ENCODE results near the gene EEF1AKMT3.

DNA sequence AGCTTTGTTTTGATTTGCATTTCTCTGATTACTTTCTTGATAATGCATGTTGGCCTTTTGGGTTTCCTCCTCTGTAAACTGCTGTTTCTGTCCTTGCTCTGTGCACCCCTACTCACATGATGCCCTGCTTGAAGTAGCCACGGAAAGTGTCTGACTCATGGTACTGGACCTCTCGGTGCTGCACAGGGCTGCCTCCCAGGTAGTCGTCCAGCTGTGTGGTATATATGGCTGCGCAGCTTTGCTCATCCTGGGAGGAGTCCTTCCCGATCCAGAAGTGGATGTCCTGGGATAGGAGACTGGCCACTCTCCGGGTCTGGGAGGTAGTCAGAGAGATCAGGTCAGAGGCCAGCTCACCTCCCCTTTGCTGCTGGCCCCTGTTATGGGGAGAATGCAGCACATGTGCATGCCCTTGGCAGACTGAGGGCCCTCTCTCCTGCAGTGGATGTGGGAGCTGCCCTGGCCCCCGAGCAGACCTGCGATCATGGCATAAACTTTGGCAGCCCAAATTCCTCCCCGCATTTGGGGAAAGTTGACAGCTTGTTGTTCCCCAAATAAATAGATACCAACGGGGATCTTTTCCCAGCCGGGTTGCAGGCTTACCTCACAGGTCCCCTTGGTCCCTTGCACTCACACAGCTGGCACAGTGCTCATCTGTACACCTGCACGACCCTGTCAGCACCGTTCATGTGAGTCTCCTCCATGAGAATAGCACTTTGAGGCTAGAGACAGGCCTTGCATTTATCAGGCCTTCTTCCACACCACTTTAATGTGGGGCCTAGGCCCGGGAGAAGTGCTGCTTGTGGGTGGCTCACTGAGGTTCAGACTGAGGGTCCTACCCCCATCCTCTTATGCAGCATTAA, 40.9 kb downstream of the EEF1AKMT3 start:
- TF ChIP-seq, protein P1, sequence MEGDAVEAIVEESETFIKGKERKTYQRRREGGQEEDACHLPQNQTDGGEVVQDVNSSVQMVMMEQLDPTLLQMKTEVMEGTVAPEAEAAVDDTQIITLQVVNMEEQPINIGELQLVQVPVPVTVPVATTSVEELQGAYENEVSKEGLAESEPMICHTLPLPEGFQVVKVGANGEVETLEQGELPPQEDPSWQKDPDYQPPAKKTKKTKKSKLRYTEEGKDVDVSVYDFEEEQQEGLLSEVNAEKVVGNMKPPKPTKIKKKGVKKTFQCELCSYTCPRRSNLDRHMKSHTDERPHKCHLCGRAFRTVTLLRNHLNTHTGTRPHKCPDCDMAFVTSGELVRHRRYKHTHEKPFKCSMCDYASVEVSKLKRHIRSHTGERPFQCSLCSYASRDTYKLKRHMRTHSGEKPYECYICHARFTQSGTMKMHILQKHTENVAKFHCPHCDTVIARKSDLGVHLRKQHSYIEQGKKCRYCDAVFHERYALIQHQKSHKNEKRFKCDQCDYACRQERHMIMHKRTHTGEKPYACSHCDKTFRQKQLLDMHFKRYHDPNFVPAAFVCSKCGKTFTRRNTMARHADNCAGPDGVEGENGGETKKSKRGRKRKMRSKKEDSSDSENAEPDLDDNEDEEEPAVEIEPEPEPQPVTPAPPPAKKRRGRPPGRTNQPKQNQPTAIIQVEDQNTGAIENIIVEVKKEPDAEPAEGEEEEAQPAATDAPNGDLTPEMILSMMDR (optimal IDR thresholded peaks at IDR 0.05 in 1 of 3, IDR thresholded peaks at IDR 0.05 in 1 of 3, conservative IDR thresholded peaks at IDR 0.05 in 1 of 3; ENCODE audit: extremely low read depth in 1 of 3, insufficient read depth in 2 of 3, low read length in 3 of 3): no peak
- TF ChIP-seq EZH2 (IDR thresholded peaks at IDR 0.05; ENCODE audit: low read length): no peak
